ENCODE data around the gene TIMP3. TPM values are rescaled to one million over a fixed set of nuclear protein-coding genes. Genes with fewer than 3 reads are reported as not detected.

TIMP3 gene
- total RNA-seq, 2 experiments from 2014 or later: not detected

GRCh38 chr22:32805361-32805881 is 3.9 kb downstream of the TIMP3 start:
- DNase-seq (no peak), ATAC-seq (no peak)
- Mint-ChIP-seq H3K27me3 (peaks cover 48% of the 10 kb centered on the region), H3K36me3 (no peaks in the 10 kb centered on the region), H3K4me1 (no peaks in the 10 kb centered on the region), H3K9me3 (ENCODE audit: low read depth) (no peaks in the 10 kb centered on the region), H3K27ac (no peak overlapping the region), H3K4me3 (no peak overlapping the region)
- CTCF ChIA-PET: interaction anchor here (0.6 to 4.0 kb wide), 2 partner anchors 8 to 11 kb away, joined by 3 to 14 read pairs; no protein-coding TSS in a partner anchor

- Mint-ChIP-seq H3K9me3 (ENCODE audit: low read depth) (no peaks in the 10 kb centered on the region), H3K27ac (no peak overlapping the region), H3K36me3 (no peaks in the 10 kb centered on the region), H3K4me3 (no peak overlapping the region), H3K27me3 (peaks cover 46% of the 10 kb centered on the region), H3K4me1 (no peaks in the 10 kb centered on the region)
- no peak for ATAC-seq
- CTCF ChIA-PET: interaction anchor here (4.0 kb wide), 1 partner anchor 9 kb away, joined by 14 read pairs; no protein-coding TSS in a partner anchor
- no peak for DNase-seq
Observed at GRCh38 chr22:32806296-32806695, 4.8 kb downstream of the TIMP3 start.

- no peak overlapping the region for H3K4me3 Mint-ChIP-seq
- no peaks in the 10 kb centered on the region for H3K36me3 Mint-ChIP-seq
- H3K9me3 Mint-ChIP-seq (ENCODE audit: low read depth): no peaks in the 10 kb centered on the region
- DNase-seq (no peak), ATAC-seq (no peak)
- CTCF ChIA-PET: interaction anchor here (4.0 kb wide), 1 partner anchor 11 kb away, joined by 14 read pairs; no protein-coding TSS in a partner anchor
- H3K27ac Mint-ChIP-seq: no peak overlapping the region
- H3K4me1 Mint-ChIP-seq: no peaks in the 10 kb centered on the region
- H3K27me3 Mint-ChIP-seq: peaks cover 33% of the 10 kb centered on the region
Observed at GRCh38 chr22:32808038-32808445, 6.5 kb downstream of the TIMP3 start.

GRCh38 chr22:32809786-32810554 is 8.5 kb downstream of the TIMP3 start:
- Mint-ChIP-seq H3K27ac (no peak overlapping the region), H3K36me3 (no peaks in the 10 kb centered on the region), H3K27me3 (peaks cover 15% of the 10 kb centered on the region), H3K4me1 (no peaks in the 10 kb centered on the region), H3K4me3 (no peak overlapping the region), H3K9me3 (ENCODE audit: low read depth) (no peaks in the 10 kb centered on the region)
- DNase-seq: no peak
- no peak for ATAC-seq
- CTCF ChIA-PET: interaction anchor here (2.1 kb wide), 1 partner anchor 13 kb away, joined by 8 read pairs; no protein-coding TSS in a partner anchor

GRCh38 chr22:32810555-32811133 is 9.1 kb downstream of the TIMP3 start:
- Mint-ChIP-seq H3K36me3 (no peaks in the 10 kb centered on the region), H3K9me3 (ENCODE audit: low read depth) (no peaks in the 10 kb centered on the region), H3K27me3 (peaks cover 11% of the 10 kb centered on the region), H3K4me3 (no peak overlapping the region), H3K27ac (no peak overlapping the region), H3K4me1 (no peaks in the 10 kb centered on the region)
- no peak for ATAC-seq
- CTCF ChIA-PET: interaction anchor here (2.1 kb wide), 1 partner anchor 14 kb away, joined by 8 read pairs; no protein-coding TSS in a partner anchor
- DNase-seq: no peak

GRCh38 chr22:32811788-32812545 is 10.5 kb downstream of the TIMP3 start:
- CTCF ChIA-PET: no interaction called here
- Mint-ChIP-seq H3K9me3 (ENCODE audit: low read depth) (no peaks in the 10 kb centered on the region), H3K27ac (no peak overlapping the region), H3K4me1 (no peaks in the 10 kb centered on the region), H3K36me3 (no peaks in the 10 kb centered on the region), H3K27me3 (peaks cover 11% of the 10 kb centered on the region), H3K4me3 (no peak overlapping the region)
- DNase-seq (no peak), ATAC-seq (no peak)

- no peaks in the 10 kb centered on the region for H3K9me3 Mint-ChIP-seq (ENCODE audit: low read depth)
- H3K27me3 Mint-ChIP-seq: peaks cover 11% of the 10 kb centered on the region
- no peak overlapping the region for H3K27ac Mint-ChIP-seq
- H3K4me1 Mint-ChIP-seq: no peaks in the 10 kb centered on the region
- no peak overlapping the region for H3K4me3 Mint-ChIP-seq
- H3K36me3 Mint-ChIP-seq: no peaks in the 10 kb centered on the region
- ATAC-seq (no peak), DNase-seq (no peak)
- CTCF ChIA-PET: interaction anchor here (0.9 to 1.0 kb wide), 2 partner anchors 17 to 34 kb away, joined by 3 read pairs; no protein-coding TSS in a partner anchor
Observed at GRCh38 chr22:32814285-32814860, 12.9 kb downstream of the TIMP3 start.

- ATAC-seq (no peak), DNase-seq (no peak)
- H3K4me3 Mint-ChIP-seq: no peak overlapping the region
- no peaks in the 10 kb centered on the region for H3K9me3 Mint-ChIP-seq (ENCODE audit: low read depth)
- CTCF ChIA-PET: interaction anchor here (0.9 kb wide), 1 partner anchor 18 kb away, joined by 3 read pairs; no protein-coding TSS in a partner anchor
- H3K27me3 Mint-ChIP-seq: peaks cover 8% of the 10 kb centered on the region
- no peak overlapping the region for H3K27ac Mint-ChIP-seq
- no peaks in the 10 kb centered on the region for H3K36me3 Mint-ChIP-seq
- no peaks in the 10 kb centered on the region for H3K4me1 Mint-ChIP-seq
Observed at GRCh38 chr22:32815059-32815458, 13.6 kb downstream of the TIMP3 start.

- H3K27ac Mint-ChIP-seq: no peak overlapping the region
- no peaks in the 10 kb centered on the region for H3K4me1 Mint-ChIP-seq
- ATAC-seq (no peak), DNase-seq (no peak)
- peaks cover under 1% of the 10 kb centered on the region for H3K27me3 Mint-ChIP-seq
- H3K36me3 Mint-ChIP-seq: no peaks in the 10 kb centered on the region
- CTCF ChIA-PET: interaction anchor here (1.0 kb wide), 1 partner anchor 19 kb away, joined by 3 read pairs; no protein-coding TSS in a partner anchor
- no peaks in the 10 kb centered on the region for H3K9me3 Mint-ChIP-seq (ENCODE audit: low read depth)
- no peak overlapping the region for H3K4me3 Mint-ChIP-seq
Observed at GRCh38 chr22:32815943-32816342, 14.4 kb downstream of the TIMP3 start.

GRCh38 chr22:32817137-32817730 is 15.7 kb downstream of the TIMP3 start:
- ATAC-seq (no peak), DNase-seq (no peak)
- H3K9me3 Mint-ChIP-seq (ENCODE audit: low read depth): no peaks in the 10 kb centered on the region
- no peaks in the 10 kb centered on the region for H3K36me3 Mint-ChIP-seq
- no peak overlapping the region for H3K4me3 Mint-ChIP-seq
- no peaks in the 10 kb centered on the region for H3K4me1 Mint-ChIP-seq
- H3K27ac Mint-ChIP-seq: no peak overlapping the region
- CTCF ChIA-PET: no interaction called here
- no peaks in the 10 kb centered on the region for H3K27me3 Mint-ChIP-seq

GRCh38 chr22:32818446-32819115 is 17.1 kb downstream of the TIMP3 start:
- no peak overlapping the region for H3K27ac Mint-ChIP-seq
- H3K9me3 Mint-ChIP-seq (ENCODE audit: low read depth): no peaks in the 10 kb centered on the region
- no peaks in the 10 kb centered on the region for H3K4me1 Mint-ChIP-seq
- CTCF ChIA-PET: interaction anchor here (1.7 kb wide), 1 partner anchor 22 kb away, joined by 4 read pairs; no protein-coding TSS in a partner anchor
- no peak for ATAC-seq
- no peak for DNase-seq
- no peaks in the 10 kb centered on the region for H3K36me3 Mint-ChIP-seq
- H3K4me3 Mint-ChIP-seq: no peak overlapping the region
- no peaks in the 10 kb centered on the region for H3K27me3 Mint-ChIP-seq

GRCh38 chr22:32819120-32819519 is 17.6 kb downstream of the TIMP3 start:
- H3K27ac Mint-ChIP-seq: no peak overlapping the region

More at GRCh38 chr22:32819120-32819519, 17.6 kb downstream of the TIMP3 start:
- Mint-ChIP-seq H3K36me3 (no peaks in the 10 kb centered on the region), H3K27me3 (no peaks in the 10 kb centered on the region), H3K4me3 (no peak overlapping the region), H3K9me3 (ENCODE audit: low read depth) (no peaks in the 10 kb centered on the region), H3K4me1 (no peaks in the 10 kb centered on the region)
- CTCF ChIA-PET: interaction anchor here (1.7 kb wide), 1 partner anchor 22 kb away, joined by 4 read pairs; no protein-coding TSS in a partner anchor
- DNase-seq (no peak), ATAC-seq (no peak)

All from activated CD8-positive, alpha-beta memory T cell treated with anti-CD3 and anti-CD28 coated beads, Interleukin-2, amount 10 ng/mL, durations not matched to agents 7 days and 5 days (primary cell).